ENCODE measurements around the gene SPOP.

SPOP gene

GRCh38 chr17:49680314-49680713, 2.4 kb upstream of the SPOP start:
- Histone ChIP-seq H3K4me3 (ENCODE audit: low read depth, low read length) (no peak overlapping the region), H3K36me3 (ENCODE audit: control insufficient read depth in 2 of 2, insufficient read depth in 1 of 2, low read length in 2 of 2) (peaks cover 5 to 6% of the 10 kb centered on the region in 2 experiments), H3K27ac (ENCODE audit: extremely low read depth, low read depth, low read length) (no peak overlapping the region), H3K4me1 (ENCODE audit: control insufficient read depth, insufficient read depth, low read length) (peaks cover 7% of the 10 kb centered on the region; the same call in 1 of the 2 replicates), H3K9me3 (ENCODE audit: control insufficient read depth, insufficient read depth, low read depth, low read length) (no peaks in the 10 kb centered on the region)
- TF ChIP-seq KLF8 (tag by site-specific recombination; IDR thresholded peaks at IDR 0.05) = no peak
- TF ChIP-seq ZNF37A (tag by site-specific recombination; IDR thresholded peaks at IDR 0.05) = no peak
- no peak for TF ChIP-seq ZNF398 (tag by site-specific recombination; IDR thresholded peaks at IDR 0.05)
- no peak for TF ChIP-seq ZNF768 (tag by site-specific recombination; IDR thresholded peaks at IDR 0.05)
- no peak for TF ChIP-seq KLF17 (tag by site-specific recombination; IDR thresholded peaks at IDR 0.05)
- no peak for TF ChIP-seq ZNF529 (tag by site-specific recombination; IDR thresholded peaks at IDR 0.05; ENCODE audit: insufficient replicate concordance)
- TF ChIP-seq ZNF776 (tag by site-specific recombination; IDR thresholded peaks at IDR 0.05; ENCODE audit: borderline replicate concordance) = no peak
- TF ChIP-seq ZNF433 (tag by site-specific recombination; IDR thresholded peaks at IDR 0.05; ENCODE audit: low read depth) = no peak
- no peak for TF ChIP-seq PATZ1 (tag by site-specific recombination; IDR thresholded peaks at IDR 0.05)
- TF ChIP-seq MYNN (tag by site-specific recombination; IDR thresholded peaks at IDR 0.05; ENCODE audit: borderline replicate concordance) = no peak
- TF ChIP-seq ZNF664 (tag by site-specific recombination; IDR thresholded peaks at IDR 0.05) = no peak
- no peak for TF ChIP-seq ZNF571 (tag by site-specific recombination; IDR thresholded peaks at IDR 0.05)
- no peak for TF ChIP-seq REPIN1 (tag by site-specific recombination; IDR thresholded peaks at IDR 0.05; ENCODE audit: low read depth)
- TF ChIP-seq SCRT1 (tag by site-specific recombination; IDR thresholded peaks at IDR 0.05; ENCODE audit: borderline replicate concordance) = no peak
- TF ChIP-seq ZNF654 (tag by site-specific recombination; IDR thresholded peaks at IDR 0.05; ENCODE audit: low read depth) = no peak
- CTCF ChIA-PET = interaction anchor here (0.6 to 2.7 kb wide), 4 partner anchors 15 to 208 kb away, joined by 4 to 11 read pairs (median 8); no protein-coding TSS in a partner anchor
- POLR2A ChIA-PET = no interaction called here

- H3K27ac ChIP-seq (ENCODE audit: extremely low read depth, low read depth, low read length) = peak overlapping the region; percentile 70
- peak overlapping the region; percentile 78 for H3K4me3 ChIP-seq (ENCODE audit: low read depth, low read length)
- ChIA-PET POLR2A (interaction anchor here (0.6 to 1.0 kb wide), 25 partner anchors 13 to 1603 kb away, joined by 3 to 17 read pairs (median 4); partner anchors contain the start of genes FAM117A, KAT7 and NGFR), CTCF (interaction anchor here (0.6 to 2.0 kb wide), 6 partner anchors 50 to 333 kb away, joined by 3 to 5 read pairs (median 3); partner anchors contain the start of gene NXPH3)
- no peaks in the 10 kb centered on the region for H3K9me3 ChIP-seq (ENCODE audit: control insufficient read depth, insufficient read depth, low read depth, low read length)
- peaks cover 12 to 19% of the 10 kb centered on the region in 2 experiments for H3K36me3 ChIP-seq (ENCODE audit: control insufficient read depth in 2 of 2, insufficient read depth in 1 of 2, low read length in 2 of 2)
- peaks cover 15% of the 10 kb centered on the region; the same call in 1 of the 2 replicates for H3K4me1 ChIP-seq (ENCODE audit: control insufficient read depth, insufficient read depth, low read length)
- TF ChIP-seq IKZF3 (tag by site-specific recombination; IDR thresholded peaks at IDR 0.05) (peak; percentile 64; the same call in 1 of the 2 replicates), ZNF223 (tag by site-specific recombination; IDR thresholded peaks at IDR 0.05) (peak; percentile 26; the same call in 1 of the 2 replicates), ZNF174 (tag by site-specific recombination; IDR thresholded peaks at IDR 0.05) (no peak), ZNF664 (tag by site-specific recombination; IDR thresholded peaks at IDR 0.05) (no peak), CTCF (tag by site-specific recombination; IDR thresholded peaks at IDR 0.05) (peak; percentile 91), SCRT2 (tag by site-specific recombination; IDR thresholded peaks at IDR 0.05) (peak; percentile 98), BCL11B (tag by site-specific recombination; IDR thresholded peaks at IDR 0.05; ENCODE audit: low read depth) (peak; percentile 77), ZNF792 (tag by site-specific recombination; IDR thresholded peaks at IDR 0.05) (no peak), ZNF366 (tag by site-specific recombination; conservative IDR thresholded peaks at IDR 0.05) (peak; percentile 47; the same call in 1 of the 2 replicates), ZNF398 (tag by site-specific recombination; IDR thresholded peaks at IDR 0.05) (no peak)
Observed at GRCh38 chr17:49677134-49677932, 564 bp downstream of the SPOP start.
